Right renal cortex interstitium (tissue), 3 donors: Measurements from ENCODE around the gene CES2. TPM values are rescaled to one million over a fixed set of nuclear protein-coding genes. Genes with fewer than 3 reads are reported as not detected.
"Not testable (repeated sequence)": the region's sequence is repeated elsewhere in the genome, so short reads cannot be mapped to it uniquely, and the experiment has no call there.

Source experiments
- DNase-seq, 3 donors: peaks; one replicate each; pipeline ENCODE4 v3.0.0-alpha.2; 2013; ENCODE audit warnings: low read depth in 3 of 3, low spot score in 2 of 3
- polyA plus RNA-seq, 3 donors: library from polyadenylated mRNA; unstranded; fragments of 120-200 nt; gene quantifications; one replicate each; pipeline ENCODE4 v1.2.1, GENCODE V29; 2013; ENCODE audit not compliant: insufficient read length in 3 of 3

The CES2 gene
- polyA plus RNA-seq, 3 donors: 39.6 to 45.2 (median 39.7) TPM

- no peak for DNase-seq
These were observed 3.2 kb upstream of the CES2 start for GRCh38 chr16:66932076-66932475.

DNA sequence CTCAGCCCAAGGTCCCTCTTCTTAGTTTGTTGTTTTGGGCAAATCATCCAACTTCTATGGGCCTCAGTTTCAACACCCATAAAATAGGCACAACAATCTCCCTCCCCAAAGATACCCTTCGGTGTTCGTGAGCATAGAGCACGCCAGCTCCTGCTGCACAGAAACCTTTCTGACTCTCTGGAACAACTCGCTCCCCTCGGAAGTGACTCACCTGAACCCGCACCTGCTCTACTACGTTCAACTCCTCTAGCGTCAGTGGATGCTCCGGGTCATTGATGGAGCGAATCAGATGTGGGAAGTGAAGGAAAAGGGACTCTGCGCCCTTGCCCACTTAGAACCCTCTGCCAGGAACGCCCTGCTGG, 1.6 kb upstream of the CES2 start:
- no peak for DNase-seq

DNA sequence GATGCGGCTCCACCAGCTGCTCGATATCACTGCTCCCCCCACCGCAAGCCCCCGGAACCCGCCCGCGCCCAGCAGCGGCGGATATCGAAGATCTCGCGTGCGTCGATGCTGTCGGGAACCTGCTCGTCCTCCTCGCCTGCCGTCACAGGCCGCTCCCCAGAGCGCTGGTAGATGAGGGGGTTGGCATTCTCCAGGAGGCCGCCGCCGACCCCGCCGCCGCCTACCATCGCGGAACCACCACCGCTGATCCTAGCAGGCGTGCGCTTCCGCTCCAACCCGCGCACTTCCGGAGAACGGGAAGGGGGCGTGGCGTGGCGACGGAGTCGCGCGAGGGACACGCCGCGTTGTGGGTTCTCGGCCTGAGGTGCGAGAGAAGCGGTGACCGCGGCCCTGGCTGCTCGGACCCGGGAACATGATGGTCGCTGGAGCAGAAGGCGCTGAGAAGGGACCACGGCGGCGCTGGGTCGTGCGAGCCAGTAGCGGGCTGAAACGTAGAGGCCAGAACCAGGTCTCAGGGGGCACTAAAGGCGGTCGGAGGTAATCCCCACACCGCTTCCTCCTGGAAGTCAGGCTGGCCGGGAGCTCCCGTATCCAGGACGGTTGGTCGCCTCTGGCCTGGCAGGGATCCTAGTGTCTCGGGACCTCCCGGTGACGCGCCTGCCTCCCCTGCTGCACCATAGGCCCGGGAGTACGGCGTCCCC, 1.0 kb upstream of the CES2 start, which contains the start of gene CIAO2B:
TSS of gene CIAO2B (minus strand) at position 265 of the 701 bp plus-strand sequence. CDS start at position 227, 38 bp downstream.
- DNase-seq: peak; percentile 71 to 78 (median 72)

GRCh38 chr16:66934839-66935313, 440 bp upstream of the CES2 start:
- not testable (repeated sequence) for DNase-seq

DNA sequence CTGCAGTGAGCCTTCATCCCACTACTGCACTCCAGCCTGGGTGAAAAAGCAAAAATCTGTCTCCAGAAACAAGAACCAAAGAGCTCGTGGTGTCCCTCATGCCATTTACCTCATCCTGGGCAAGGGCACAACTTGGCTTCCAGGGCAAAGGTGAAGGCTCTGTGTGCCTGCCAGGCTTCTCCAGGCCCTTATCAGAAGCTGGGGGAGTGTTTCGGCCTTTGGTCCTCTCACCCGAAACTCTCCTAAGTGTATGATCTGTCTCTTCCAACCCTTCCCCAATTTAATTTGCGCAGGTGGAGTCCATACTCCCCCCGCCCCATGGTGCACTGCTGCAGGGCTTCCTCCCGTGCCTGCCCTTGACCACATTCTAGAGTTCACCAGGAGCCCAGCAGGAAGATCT, 1.1 kb downstream of the CES2 start:
- no peak for DNase-seq

DNA sequence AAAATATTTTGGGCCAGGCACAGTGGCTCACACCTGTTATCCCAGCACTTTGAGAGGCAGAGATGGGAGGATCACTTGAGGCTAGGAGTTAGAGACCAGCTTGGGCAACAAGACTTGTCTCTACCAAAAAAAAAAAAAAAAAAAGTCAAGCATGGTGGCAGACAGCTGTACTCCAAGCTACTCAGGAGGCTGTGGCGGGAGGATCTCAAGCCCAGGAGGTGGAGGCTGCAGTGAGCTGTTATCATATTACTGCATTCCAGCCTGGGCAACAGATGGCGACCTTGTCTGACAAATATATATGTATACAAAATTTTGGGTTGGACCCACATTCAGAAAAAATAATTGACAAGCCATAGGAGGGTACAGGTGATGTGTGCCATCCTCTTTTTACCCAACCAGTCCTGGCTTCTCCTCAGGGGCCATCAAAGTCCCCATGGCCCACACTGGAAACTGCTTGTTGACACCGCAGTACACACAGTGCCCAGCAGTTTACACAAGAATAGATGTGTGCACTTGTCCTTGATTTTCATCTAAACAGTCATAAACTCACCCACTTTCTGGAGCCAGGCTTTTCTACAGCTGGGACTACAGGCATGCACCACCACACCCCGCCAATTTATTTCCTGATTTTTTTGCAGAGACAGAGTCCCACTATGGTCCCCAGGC, 1.7 kb downstream of the CES2 start:
- no peak for DNase-seq

- no peak for DNase-seq
These were observed 2.5 kb downstream of the CES2 start for GRCh38 chr16:66937725-66938337.

GRCh38 chr16:66939366-66939765, 4.0 kb downstream of the CES2 start:
- DNase-seq: no peak

DNA sequence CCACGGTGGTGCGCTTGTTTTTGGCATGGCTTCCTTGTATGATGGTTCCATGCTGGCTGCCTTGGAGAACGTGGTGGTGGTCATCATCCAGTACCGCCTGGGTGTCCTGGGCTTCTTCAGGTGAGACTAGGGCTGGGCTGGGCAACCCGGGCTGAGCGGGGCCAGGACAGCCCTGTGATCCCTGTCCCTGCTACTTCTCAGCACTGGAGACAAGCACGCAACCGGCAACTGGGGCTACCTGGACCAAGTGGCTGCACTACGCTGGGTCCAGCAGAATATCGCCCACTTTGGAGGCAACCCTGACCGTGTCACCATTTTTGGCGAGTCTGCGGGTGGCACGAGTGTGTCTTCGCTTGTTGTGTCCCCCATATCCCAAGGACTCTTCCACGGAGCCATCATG, 4.9 kb downstream of the CES2 start:
- DNase-seq: no peak

- DNase-seq: no peak
These were observed 7.7 kb downstream of the CES2 start for GRCh38 chr16:66942981-66943380.

- DNase-seq: no peak
These were observed 8.2 kb downstream of the CES2 start for GRCh38 chr16:66943426-66944053.

- DNase-seq: no peak
These were observed 8.7 kb downstream of the CES2 start for GRCh38 chr16:66944054-66944441.

- not testable (repeated sequence) for DNase-seq
These were observed 9.7 kb downstream of the CES2 start for GRCh38 chr16:66944971-66945370.

GRCh38 chr16:66945939-66946338, 10.6 kb downstream of the CES2 start:
- no peak for DNase-seq

- no peak for DNase-seq
These were observed 11.2 kb downstream of the CES2 start for GRCh38 chr16:66946541-66946940.

GRCh38 chr16:66946974-66947301, 11.6 kb downstream of the CES2 start:
- no peak for DNase-seq

GRCh38 chr16:66947302-66948065, 12.2 kb downstream of the CES2 start:
- peak; percentile 69 to 75 (median 74) for DNase-seq

GRCh38 chr16:66948134-66948836, 13.0 kb downstream of the CES2 start:
- no peak for DNase-seq

- no peak for DNase-seq
These were observed 13.5 kb downstream of the CES2 start for GRCh38 chr16:66948837-66949225.

DNA sequence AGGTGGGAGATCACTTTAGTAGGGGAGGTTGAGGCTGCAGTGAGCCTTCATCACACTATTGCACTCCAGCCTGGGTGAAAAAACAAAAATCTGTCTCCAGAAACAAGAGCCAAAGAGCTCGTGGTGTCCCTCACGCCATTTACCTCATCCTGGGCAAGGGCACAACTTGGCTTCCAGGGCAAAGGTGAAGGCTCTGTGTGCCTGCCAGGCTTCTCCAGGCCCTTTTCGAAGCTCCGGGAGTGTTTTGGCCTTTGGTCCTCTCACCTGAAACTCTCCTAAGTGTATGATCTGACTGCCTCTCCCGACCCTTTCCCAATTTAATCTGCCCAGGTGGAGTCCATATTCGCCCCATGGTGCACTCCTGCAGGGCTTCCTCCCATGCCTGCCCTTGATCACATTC, 14.2 kb downstream of the CES2 start:
- no peak for DNase-seq
